Fibroblast of lung (primary cell): ENCODE measurements around the gene RXFP4.
"Not testable (repeated sequence)": the region's sequence is repeated elsewhere in the genome, so short reads cannot be mapped to it uniquely, and the experiment has no call there.

ENCODE experiments used
- EZH2 ChIP-seq: IDR thresholded peaks from 2 replicates; pipeline ENCODE4 v1.5.1; 2012; ENCODE audit warnings: low read length, control low read depth, mild to moderate bottlenecking; ENCODE audit errors: missing control alignments
- TF ChIP-seq, protein P1 (sequence below), 2 donors: IDR thresholded peaks in 1 of 2; conservative IDR thresholded peaks in 1 of 2; 1 replicate in 1 of 2; 2 replicates in 1 of 2; pipeline ENCODE4 v1.5.1; 2011 to 2012; ENCODE audit warnings: low read length in 2 of 2, control low read depth in 1 of 2, inconsistent platforms in 1 of 2, low read depth in 1 of 2, mild to moderate bottlenecking in 1 of 2

DNA sequence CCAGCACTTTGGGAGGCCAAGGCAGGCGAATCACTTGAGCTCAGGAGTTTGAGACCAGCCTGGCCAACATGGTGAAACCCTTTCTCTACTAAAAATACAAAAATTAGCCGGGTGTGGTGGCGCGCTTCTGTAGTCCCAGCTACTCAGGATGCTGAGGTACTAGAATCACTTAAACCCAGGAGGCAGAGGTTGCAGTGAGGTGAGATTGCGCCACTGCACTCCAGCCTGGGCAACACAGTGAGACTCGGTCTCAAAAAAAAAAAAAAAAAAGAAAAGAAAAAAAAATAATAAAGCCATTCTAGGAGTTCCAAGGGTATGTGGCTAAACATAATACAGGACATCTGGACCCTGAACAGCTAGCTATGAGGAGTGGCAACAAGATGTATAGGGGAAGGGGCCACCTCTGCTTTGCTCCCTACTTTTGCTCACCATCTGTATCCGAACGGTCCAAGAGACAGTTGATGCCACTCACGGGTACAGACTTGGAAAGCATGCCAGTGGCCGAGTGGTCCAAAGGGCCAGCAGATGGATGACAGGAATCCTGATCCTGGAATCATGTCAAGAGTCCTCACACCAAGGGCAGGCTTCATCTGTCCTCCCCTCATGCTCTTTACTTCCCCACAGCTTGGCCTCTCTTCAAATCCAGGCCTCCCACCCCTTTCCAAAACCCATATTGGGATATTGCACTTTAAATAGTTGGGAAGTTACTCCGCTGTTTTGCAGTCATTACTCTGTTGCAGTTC, 43.6 kb downstream of the RXFP4 start:
- TF ChIP-seq, protein P1, sequence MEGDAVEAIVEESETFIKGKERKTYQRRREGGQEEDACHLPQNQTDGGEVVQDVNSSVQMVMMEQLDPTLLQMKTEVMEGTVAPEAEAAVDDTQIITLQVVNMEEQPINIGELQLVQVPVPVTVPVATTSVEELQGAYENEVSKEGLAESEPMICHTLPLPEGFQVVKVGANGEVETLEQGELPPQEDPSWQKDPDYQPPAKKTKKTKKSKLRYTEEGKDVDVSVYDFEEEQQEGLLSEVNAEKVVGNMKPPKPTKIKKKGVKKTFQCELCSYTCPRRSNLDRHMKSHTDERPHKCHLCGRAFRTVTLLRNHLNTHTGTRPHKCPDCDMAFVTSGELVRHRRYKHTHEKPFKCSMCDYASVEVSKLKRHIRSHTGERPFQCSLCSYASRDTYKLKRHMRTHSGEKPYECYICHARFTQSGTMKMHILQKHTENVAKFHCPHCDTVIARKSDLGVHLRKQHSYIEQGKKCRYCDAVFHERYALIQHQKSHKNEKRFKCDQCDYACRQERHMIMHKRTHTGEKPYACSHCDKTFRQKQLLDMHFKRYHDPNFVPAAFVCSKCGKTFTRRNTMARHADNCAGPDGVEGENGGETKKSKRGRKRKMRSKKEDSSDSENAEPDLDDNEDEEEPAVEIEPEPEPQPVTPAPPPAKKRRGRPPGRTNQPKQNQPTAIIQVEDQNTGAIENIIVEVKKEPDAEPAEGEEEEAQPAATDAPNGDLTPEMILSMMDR (conservative IDR thresholded peaks at IDR 0.05 in 1 of 2, IDR thresholded peaks at IDR 0.05 in 1 of 2; ENCODE audit: low read depth in 1 of 2, low read length in 2 of 2) = not testable (repeated sequence)
- not testable (repeated sequence) for TF ChIP-seq EZH2
